ENCODE results near the gene ZNF546. TPM values are rescaled to one million over a fixed set of nuclear protein-coding genes. Genes with fewer than 3 reads are reported as not detected.

The ZNF546 gene
- polyA plus RNA-seq, 2 of the 4 experiments (the other 2 are of a cell fraction), result 3.8 to 6.4 TPM

GRCh38 chr19:39974377-39975155 lies 22.3 kb upstream of the ZNF546 start:
- H3K9me3 ChIP-seq, result no peaks in the 10 kb centered on the region
- ChIA-PET CTCF (interaction anchor here (0.6 to 1.3 kb wide), 3 partner anchors 129 to 1862 kb away, joined by 3 to 6 read pairs (median 5); no protein-coding TSS in a partner anchor), POLR2A (interaction anchor here (1.3 kb wide), 1 partner anchor 22 kb away, joined by 3 read pairs; the partner anchor contains the start of gene ZNF546)
- WGBS (ENCODE audit: missing lambda C conversion rate), result 97% methylated on average over 24 of the region's 24 CpGs
- ATAC-seq, result no peak
- H3K4me3 ChIP-seq, result no peak overlapping the region
- H3K27ac ChIP-seq, result no peak overlapping the region
- no peak for TF ChIP-seq KDM5A (IDR thresholded peaks at IDR 0.05)
- TF ChIP-seq RARB (CRISPR knock-in tag; IDR thresholded peaks at IDR 0.05), result no peak
- TF ChIP-seq NR3C1 (IDR thresholded peaks at IDR 0.05), result no peak
- no peak for TF ChIP-seq FOSB (CRISPR knock-in tag; IDR thresholded peaks at IDR 0.05)
- TF ChIP-seq, protein P1, sequence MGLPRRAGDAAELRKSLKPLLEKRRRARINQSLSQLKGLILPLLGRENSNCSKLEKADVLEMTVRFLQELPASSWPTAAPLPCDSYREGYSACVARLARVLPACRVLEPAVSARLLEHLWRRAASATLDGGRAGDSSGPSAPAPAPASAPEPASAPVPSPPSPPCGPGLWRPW (IDR thresholded peaks at IDR 0.05), result no peak
- TF ChIP-seq RAD21 (conservative IDR thresholded peaks at IDR 0.05 in 1 of 2, IDR thresholded peaks at IDR 0.05 in 1 of 2), result no peak
- no peak for TF ChIP-seq EHMT2 (IDR thresholded peaks at IDR 0.05; ENCODE audit: low read depth)
- no peak for TF ChIP-seq HOXB13 (CRISPR knock-in tag; IDR thresholded peaks at IDR 0.05; ENCODE audit: low read depth)
- no peak for TF ChIP-seq E2F6 (IDR thresholded peaks at IDR 0.05; ENCODE audit: borderline replicate concordance, low read depth)
- TF ChIP-seq EHF (CRISPR knock-in tag; IDR thresholded peaks at IDR 0.05), result no peak
- TF ChIP-seq, protein P2, sequence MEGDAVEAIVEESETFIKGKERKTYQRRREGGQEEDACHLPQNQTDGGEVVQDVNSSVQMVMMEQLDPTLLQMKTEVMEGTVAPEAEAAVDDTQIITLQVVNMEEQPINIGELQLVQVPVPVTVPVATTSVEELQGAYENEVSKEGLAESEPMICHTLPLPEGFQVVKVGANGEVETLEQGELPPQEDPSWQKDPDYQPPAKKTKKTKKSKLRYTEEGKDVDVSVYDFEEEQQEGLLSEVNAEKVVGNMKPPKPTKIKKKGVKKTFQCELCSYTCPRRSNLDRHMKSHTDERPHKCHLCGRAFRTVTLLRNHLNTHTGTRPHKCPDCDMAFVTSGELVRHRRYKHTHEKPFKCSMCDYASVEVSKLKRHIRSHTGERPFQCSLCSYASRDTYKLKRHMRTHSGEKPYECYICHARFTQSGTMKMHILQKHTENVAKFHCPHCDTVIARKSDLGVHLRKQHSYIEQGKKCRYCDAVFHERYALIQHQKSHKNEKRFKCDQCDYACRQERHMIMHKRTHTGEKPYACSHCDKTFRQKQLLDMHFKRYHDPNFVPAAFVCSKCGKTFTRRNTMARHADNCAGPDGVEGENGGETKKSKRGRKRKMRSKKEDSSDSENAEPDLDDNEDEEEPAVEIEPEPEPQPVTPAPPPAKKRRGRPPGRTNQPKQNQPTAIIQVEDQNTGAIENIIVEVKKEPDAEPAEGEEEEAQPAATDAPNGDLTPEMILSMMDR (IDR thresholded peaks at IDR 0.05), result no peak
- no peak for TF ChIP-seq NFE2L2 (conservative IDR thresholded peaks at IDR 0.05; ENCODE audit: low read length)
- TF ChIP-seq CBX8 (IDR thresholded peaks at IDR 0.05), result no peak
- TF ChIP-seq CHD4 (IDR thresholded peaks at IDR 0.05; ENCODE audit: borderline replicate concordance), result no peak
- TF ChIP-seq MYC (IDR thresholded peaks at IDR 0.05; ENCODE audit: borderline replicate concordance, low read length), result no peak
- TF ChIP-seq JUN (IDR thresholded peaks at IDR 0.05), result no peak
- no peak for TF ChIP-seq RNF2 (IDR thresholded peaks at IDR 0.05; ENCODE audit: borderline replicate concordance, low read depth)
- no peak overlapping the region for H3K4me2 ChIP-seq
- H3K4me1 ChIP-seq, result peaks cover 14% of the 10 kb centered on the region
- no peak for FAIRE-seq
- no peak for DNase-seq (ENCODE audit: low read depth in 1 of 2, low spot score in 1 of 2)

- DNase-seq (ENCODE audit: low read depth in 1 of 2, low spot score in 1 of 2), result no peak
- Histone ChIP-seq H3K4me1 (no peaks in the 10 kb centered on the region), H3K9me3 (peaks cover 57% of the 10 kb centered on the region), H3K4me2 (no peak overlapping the region), H3K4me3 (no peak overlapping the region), H3K27ac (no peak overlapping the region)
- 91% methylated on average over 1 of the region's 1 CpG for WGBS (ENCODE audit: missing lambda C conversion rate)
- no peak for TF ChIP-seq NFE2L2 (conservative IDR thresholded peaks at IDR 0.05; ENCODE audit: low read length)
- no peak for TF ChIP-seq ZSCAN20 (CRISPR knock-in tag; IDR thresholded peaks at IDR 0.05)
- TF ChIP-seq CBX8 (IDR thresholded peaks at IDR 0.05), result no peak
- TF ChIP-seq PHF8 (IDR thresholded peaks at IDR 0.05; ENCODE audit: borderline replicate concordance, low read depth), result no peak
- TF ChIP-seq HEYL (CRISPR knock-in tag; IDR thresholded peaks at IDR 0.05), result no peak
- no peak for ATAC-seq
- POLR2A ChIA-PET, result no interaction called here
- FAIRE-seq, result no peak
- CTCF ChIA-PET, result interaction anchor here (7.9 kb wide), 1 partner anchor 14 kb away, joined by 68 read pairs; the partner anchor contains the start of gene PSMC4
These were observed 14.0 kb upstream of the ZNF546 start for GRCh38 chr19:39982883-39983282.
